DND-41 (cell line): ENCODE results near the gene ZNF10.

Experiments
- CTCF ChIP-seq: IDR thresholded peaks from 2 replicates; pipeline ENCODE4 v1.5.1; 2012; ENCODE audit warnings: borderline replicate concordance, low read length, moderate library complexity, mild to moderate bottlenecking; ENCODE audit not compliant: poor library complexity, severe bottlenecking; ENCODE audit errors: extremely low read depth
- EZH2 ChIP-seq: IDR thresholded peaks from 3 replicates; pipeline ENCODE4 v1.6.1; 2012; ENCODE audit warnings: borderline replicate concordance, low read depth, mild to moderate bottlenecking, moderate library complexity, low read length, inconsistent platforms; ENCODE audit not compliant: severe bottlenecking

GRCh38 chr12:133203344-133204263, 73.2 kb downstream of the ZNF10 start:
- no peak for TF ChIP-seq CTCF
- no peak for TF ChIP-seq EZH2
